SU-DHL-6 (cell line): ENCODE measurements around the gene KIF1A.

Experiments
- EZH2phosphoT487 ChIP-seq: fragments of 200-600 bp; sonication (generic), shearing (Covaris generic); conservative IDR thresholded peaks from 2 replicates; pipeline ENCODE4 v1.6.1; 2018; ENCODE audit warnings: mild to moderate bottlenecking, antibody characterized with exemption, low read length, moderate library complexity, mixed read lengths
- TF ChIP-seq, protein P1 (sequence below): fragments of 200-600 bp; sonication (generic); IDR thresholded peaks from one replicate; pipeline ENCODE4 v1.5.1; 2017; ENCODE audit warnings: antibody characterized with exemption, mild to moderate bottlenecking, low read length, moderate library complexity; ENCODE audit not compliant: insufficient read depth, poor library complexity, severe bottlenecking

DNA sequence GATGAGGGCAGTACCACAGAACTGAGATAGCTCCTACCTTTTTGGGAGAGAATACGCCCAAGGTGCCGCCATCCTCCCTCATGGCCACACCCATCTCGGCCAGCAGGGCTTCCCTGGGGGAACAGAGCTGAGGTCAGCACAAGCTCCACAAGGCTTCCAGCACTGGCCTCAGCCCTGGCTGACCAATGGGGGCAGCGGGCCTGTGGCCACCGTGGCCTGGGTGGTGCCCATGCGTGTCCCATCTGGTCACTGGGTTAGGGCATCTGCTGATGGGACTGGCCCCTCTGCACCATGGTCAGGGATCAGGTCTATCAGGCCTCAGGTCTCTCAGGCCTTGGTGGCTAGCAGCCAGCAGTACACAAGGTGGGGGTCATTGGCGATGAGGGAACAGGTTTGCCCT, 50.9 kb downstream of the KIF1A start:
- TF ChIP-seq, protein P1, sequence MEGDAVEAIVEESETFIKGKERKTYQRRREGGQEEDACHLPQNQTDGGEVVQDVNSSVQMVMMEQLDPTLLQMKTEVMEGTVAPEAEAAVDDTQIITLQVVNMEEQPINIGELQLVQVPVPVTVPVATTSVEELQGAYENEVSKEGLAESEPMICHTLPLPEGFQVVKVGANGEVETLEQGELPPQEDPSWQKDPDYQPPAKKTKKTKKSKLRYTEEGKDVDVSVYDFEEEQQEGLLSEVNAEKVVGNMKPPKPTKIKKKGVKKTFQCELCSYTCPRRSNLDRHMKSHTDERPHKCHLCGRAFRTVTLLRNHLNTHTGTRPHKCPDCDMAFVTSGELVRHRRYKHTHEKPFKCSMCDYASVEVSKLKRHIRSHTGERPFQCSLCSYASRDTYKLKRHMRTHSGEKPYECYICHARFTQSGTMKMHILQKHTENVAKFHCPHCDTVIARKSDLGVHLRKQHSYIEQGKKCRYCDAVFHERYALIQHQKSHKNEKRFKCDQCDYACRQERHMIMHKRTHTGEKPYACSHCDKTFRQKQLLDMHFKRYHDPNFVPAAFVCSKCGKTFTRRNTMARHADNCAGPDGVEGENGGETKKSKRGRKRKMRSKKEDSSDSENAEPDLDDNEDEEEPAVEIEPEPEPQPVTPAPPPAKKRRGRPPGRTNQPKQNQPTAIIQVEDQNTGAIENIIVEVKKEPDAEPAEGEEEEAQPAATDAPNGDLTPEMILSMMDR = no peak
- TF ChIP-seq EZH2phosphoT487 = no peak
